Measurements from ENCODE around the gene S100A7A.

GRCh38 chr1:153386500-153386901, 29.8 kb upstream of the S100A7A start:
- TF ChIP-seq SMC3 (IDR thresholded peaks at IDR 0.05; ENCODE audit: low read depth, low read length): no peak
- TF ChIP-seq CHD1 (IDR thresholded peaks at IDR 0.05; ENCODE audit: low read depth, low read length): no peak
- no peak for TF ChIP-seq CTCF (conservative IDR thresholded peaks at IDR 0.05; ENCODE audit: low read depth, low read length)
- no peak for TF ChIP-seq POLR2A (IDR thresholded peaks at IDR 0.05; ENCODE audit: low read depth, low read length)
- no peak for TF ChIP-seq RFX5 (IDR thresholded peaks at IDR 0.05; ENCODE audit: low read depth, low read length)
- TF ChIP-seq CEBPB (IDR thresholded peaks at IDR 0.05; ENCODE audit: low read depth, low read length): no peak

Measured in IMR-90 (cell line).